ENCODE results near the gene STK33. TPM values are rescaled to one million over a fixed set of nuclear protein-coding genes. Genes with fewer than 3 reads are reported as not detected.
A peak's percentile ranks its signal among the peaks of the same experiment; 100 is the strongest.

STK33 gene
- polyA plus RNA-seq (11.3 and 13.9 TPM in 2 replicates), polyA minus RNA-seq (59.2 and 62.4 TPM in 2 replicates)

- Histone ChIP-seq H3K9me3 (ENCODE audit: low read length) (no peaks in the 10 kb centered on the region), H3K9me2 (ENCODE audit: insufficient read depth, low read length) (no peaks in the 10 kb centered on the region), H3K79me2 (replicated peaks; ENCODE audit: insufficient read depth, low read length) (peaks cover 23% of the 10 kb centered on the region), H3K36me3 (ENCODE audit: insufficient read depth, low read length) (no peaks in the 10 kb centered on the region), H4K20me1 (ENCODE audit: insufficient read depth) (no peaks in the 10 kb centered on the region), H3K9ac (ENCODE audit: low read length) (peak within 1 kb of the TSS; percentile 64), H3K4me3 (ENCODE audit: low read length) (peak within 1 kb of the TSS; percentile 81), H3K27me3 (ENCODE audit: insufficient read depth, low read depth, low read length) (no peaks in the 10 kb centered on the region), H3K4me2 (ENCODE audit: low read length) (peak within 1 kb of the TSS; percentile 71), H2AFZ (ENCODE audit: low read depth, low read length) (peak within 1 kb of the TSS; percentile 71), H3F3A (ENCODE audit: insufficient read depth, low read length, poor library complexity, severe bottlenecking) (no peaks in the 10 kb centered on the region), H3K27ac (ENCODE audit: low read length) (no peak within 1 kb of the TSS)
- TF ChIP-seq POLR2AphosphoS5 (IDR thresholded peaks at IDR 0.05) (peak; percentile 43), EZH2 (IDR thresholded peaks at IDR 0.05; ENCODE audit: borderline replicate concordance, insufficient read depth, low read length, poor library complexity, severe bottlenecking) (no peak), REST (IDR thresholded peaks at IDR 0.05; ENCODE audit: borderline replicate concordance) (no peak), SMC3 (conservative IDR thresholded peaks at IDR 0.05; ENCODE audit: poor library complexity) (peak; percentile 55), TAF1 (IDR thresholded peaks at IDR 0.05; ENCODE audit: low read depth) (peak; percentile 28), MXI1 (conservative IDR thresholded peaks at IDR 0.05; ENCODE audit: poor library complexity, severe bottlenecking) (peak; percentile 76), EP300 (conservative IDR thresholded peaks at IDR 0.05; ENCODE audit: poor library complexity, severe bottlenecking) (no peak)
These were observed at the start of gene STK33 for GRCh38 chr11:8593935-8594909. Gene STK33, minus strand, starts transcription at chr11:8594228. Its CDS starts 119,323 bp downstream, at chr11:8474905.

- H3K27ac ChIP-seq (ENCODE audit: low read length), result no peak overlapping the region
- H3K9me3 ChIP-seq (ENCODE audit: low read length), result no peaks in the 10 kb centered on the region
- peak overlapping the region; percentile 26 for H3K9ac ChIP-seq (ENCODE audit: low read length)
- no peaks in the 10 kb centered on the region for H4K20me1 ChIP-seq (ENCODE audit: insufficient read depth)
- no peaks in the 10 kb centered on the region for H3F3A ChIP-seq (ENCODE audit: insufficient read depth, low read length, poor library complexity, severe bottlenecking)
- no peaks in the 10 kb centered on the region for H3K27me3 ChIP-seq (ENCODE audit: insufficient read depth, low read depth, low read length)
- H3K4me2 ChIP-seq (ENCODE audit: low read length), result no peak overlapping the region
- no peak for TF ChIP-seq MXI1 (conservative IDR thresholded peaks at IDR 0.05; ENCODE audit: poor library complexity, severe bottlenecking)
- no peak for TF ChIP-seq EP300 (conservative IDR thresholded peaks at IDR 0.05; ENCODE audit: poor library complexity, severe bottlenecking)
- TF ChIP-seq POLR2AphosphoS5 (IDR thresholded peaks at IDR 0.05), result no peak
- no peak for TF ChIP-seq CTCF (IDR thresholded peaks at IDR 0.05; ENCODE audit: poor library complexity, severe bottlenecking)
- TF ChIP-seq TAF1 (IDR thresholded peaks at IDR 0.05; ENCODE audit: low read depth), result no peak
- TF ChIP-seq REST (IDR thresholded peaks at IDR 0.05; ENCODE audit: borderline replicate concordance), result no peak
- no peak for TF ChIP-seq RAD21 (conservative IDR thresholded peaks at IDR 0.05)
- no peak for TF ChIP-seq SMC3 (conservative IDR thresholded peaks at IDR 0.05; ENCODE audit: poor library complexity)
- no peak for TF ChIP-seq EZH2 (IDR thresholded peaks at IDR 0.05; ENCODE audit: borderline replicate concordance, insufficient read depth, low read length, poor library complexity, severe bottlenecking)
- no peaks in the 10 kb centered on the region for H3K79me2 ChIP-seq (replicated peaks; ENCODE audit: insufficient read depth, low read length)
- no peaks in the 10 kb centered on the region for H3K36me3 ChIP-seq (ENCODE audit: insufficient read depth, low read length)
- H2AFZ ChIP-seq (ENCODE audit: low read depth, low read length), result no peak overlapping the region
- no peaks in the 10 kb centered on the region for H3K9me2 ChIP-seq (ENCODE audit: insufficient read depth, low read length)
- H3K4me3 ChIP-seq (ENCODE audit: low read length), result no peak overlapping the region
These were observed 48.3 kb upstream of the STK33 start for GRCh38 chr11:8642196-8642841.

All from neural cell (in vitro differentiated cells).